Left lung (tissue), 10 donors: ENCODE data around the gene GDI1. TPM values are rescaled to one million over a fixed set of nuclear protein-coding genes. Genes with fewer than 3 reads are reported as not detected.

Source experiments
- ATAC-seq: fragments of 200-7000 bp; cut with Tn5 transposase; one replicate; pipeline ENCODE4 v1.9.1; 2020; ENCODE audit warnings: moderate library complexity
- DNase-seq, 4 donors: peaks; one replicate each; pipeline ENCODE4 v3.0.0-alpha.2; 2013 to 2020
- H3K27ac ChIP-seq, 2 donors: fragments of 200-600 bp; sonication (generic) in 1 of 2; one replicate each; pipeline versions ENCODE4 v1.5.0 to v1.8.0; 2020 to 2021
- H3K27me3 ChIP-seq, 2 donors: fragments of 200-600 bp; sonication (generic) in 1 of 2; one replicate each; pipeline versions ENCODE4 v1.5.0 to v1.8.0; 2020 to 2021
- H3K36me3 ChIP-seq, 2 donors: fragments of 200-600 bp; sonication (generic) in 1 of 2; one replicate each; pipeline versions ENCODE4 v1.5.0 to v1.8.0; 2020 to 2021
- H3K4me1 ChIP-seq, 2 donors: fragments of 200-600 bp; one replicate each; pipeline ENCODE4 v1.8.0; 2021
- H3K4me3 ChIP-seq, 2 donors: fragments of 200-600 bp; sonication (generic) in 1 of 2; one replicate each; pipeline versions ENCODE4 v1.5.0 to v1.8.0; 2020 to 2021; ENCODE audit warnings: mild to moderate bottlenecking in 1 of 2
- H3K9me3 ChIP-seq, 2 donors: fragments of 200-600 bp; sonication (generic) in 1 of 2; one replicate each; pipeline versions ENCODE4 v1.5.0 to v1.8.0; 2020 to 2021
- CTCF ChIP-seq, 2 donors: fragments of 200-600 bp; sonication (generic) in 1 of 2; IDR thresholded peaks; one replicate each; pipeline versions ENCODE4 v1.5.0 to v1.8.0; 2021; ENCODE audit warnings: antibody characterized with exemption in 2 of 2
- intact Hi-C, 2 donors: fragments of 100-400 bp; cut with DNase I; formaldehyde crosslinking; loops; one replicate each; pipeline versions ENCODE4 v1.11.2 to v1.14.2; 2022
- polyA plus RNA-seq, 6 donors: library from polyadenylated mRNA; unstranded; fragments of 120-200 nt; gene quantifications; one replicate each; pipeline ENCODE4 v1.2.1, GENCODE V29; 2013; ENCODE audit not compliant: insufficient read length in 6 of 6
- total RNA-seq, 2 donors: library from RNA; stranded (reverse); fragmentation: NEBNext Ultra II Directional; extraction: Animal tissue kit (Norgen Biotek cat#: 25700); gene quantifications; one replicate each; pipeline ENCODE4 v1.2.1, GENCODE V29; 2021
- donor health status: DM: no; HTN: yes; CAD: no.
- donor health status: DM: no; HTN: no; CAD: no.

GDI1 gene
- total and polyA plus RNA-seq, 8 donors = 107 to 163 (median 128) TPM

- H3K4me1 ChIP-seq = peaks cover 0 to 21% of the 10 kb centered on the region in 2 donors
- H3K4me3 ChIP-seq = peak overlapping the region; percentile 46 to 84
- DNase-seq (no peak), ATAC-seq (no peak)
- H3K27me3 ChIP-seq = no peaks in the 10 kb centered on the region
- peak overlapping the region in 1 of 2 donors; percentile 44 for H3K27ac ChIP-seq
- TF ChIP-seq CTCF (IDR thresholded peaks at IDR 0.05) = no peak
- intact Hi-C loops = no loop called here
- H3K9me3 ChIP-seq = no peaks in the 10 kb centered on the region
- H3K36me3 ChIP-seq = peaks cover 0 to 66% of the 10 kb centered on the region in 2 donors
Observed at GRCh38 chrX:154437971-154438893, 1.3 kb downstream of the GDI1 start.

- no peak overlapping the region for H3K27ac ChIP-seq
- no peak for TF ChIP-seq CTCF (IDR thresholded peaks at IDR 0.05)
- peaks cover 0 to 50% of the 10 kb centered on the region in 2 donors for H3K36me3 ChIP-seq
- intact Hi-C loops = no loop called here
- peaks cover 0 to 25% of the 10 kb centered on the region in 2 donors for H3K4me1 ChIP-seq
- H3K9me3 ChIP-seq = no peaks in the 10 kb centered on the region
- no peak overlapping the region for H3K4me3 ChIP-seq
- ATAC-seq = no peak
- DNase-seq = no peak
- H3K27me3 ChIP-seq = no peaks in the 10 kb centered on the region
Observed at GRCh38 chrX:154439841-154440240, 2.9 kb downstream of the GDI1 start.

GRCh38 chrX:154440623-154441357, 3.8 kb downstream of the GDI1 start:
- intact Hi-C loops = no loop called here
- no peak overlapping the region for H3K4me3 ChIP-seq
- H3K27me3 ChIP-seq = no peaks in the 10 kb centered on the region
- peaks cover 0 to 41% of the 10 kb centered on the region in 2 donors for H3K36me3 ChIP-seq
- ATAC-seq = no peak
- no peak for TF ChIP-seq CTCF (IDR thresholded peaks at IDR 0.05)
- no peak for DNase-seq
- peaks cover 0 to 33% of the 10 kb centered on the region in 2 donors for H3K4me1 ChIP-seq
- H3K27ac ChIP-seq = no peak overlapping the region
- H3K9me3 ChIP-seq = no peaks in the 10 kb centered on the region

GRCh38 chrX:154441564-154441963, 4.6 kb downstream of the GDI1 start:
- intact Hi-C loops = no loop called here
- no peak for ATAC-seq
- Histone ChIP-seq H3K27ac (no peak overlapping the region), H3K36me3 (peaks cover 0 to 44% of the 10 kb centered on the region in 2 donors), H3K9me3 (no peaks in the 10 kb centered on the region), H3K4me3 (no peak overlapping the region), H3K4me1 (peaks cover 0 to 26% of the 10 kb centered on the region in 2 donors), H3K27me3 (no peaks in the 10 kb centered on the region)
- no peak for TF ChIP-seq CTCF (IDR thresholded peaks at IDR 0.05)
- no peak for DNase-seq
